HEK293 (cell line): Measurements from ENCODE around the gene ANAPC10.

ENCODE experiments used
- BCL11A ChIP-seq: fragments of 450-650 bp; formaldehyde crosslinking; IDR thresholded peaks from 2 replicates; pipeline ENCODE4 v1.5.1; 2016; ENCODE audit warnings: low read depth, missing biosample characterization, missing genetic modification characterization
- GLI2 ChIP-seq: fragments of 450-650 bp; formaldehyde crosslinking; IDR thresholded peaks from 2 replicates; pipeline ENCODE4; 2017; ENCODE audit warnings: missing biosample characterization, missing genetic modification characterization, low read depth, borderline replicate concordance
- IKZF3 ChIP-seq: fragments of 450-650 bp; IDR thresholded peaks from 2 replicates; pipeline ENCODE4 v1.5.0; 2018; ENCODE audit warnings: missing biosample characterization, mild to moderate bottlenecking, missing genetic modification characterization, moderate library complexity
- INSM2 ChIP-seq: fragments of 450-650 bp; formaldehyde crosslinking; IDR thresholded peaks from 2 replicates; pipeline ENCODE4 v1.5.1; 2016; ENCODE audit warnings: missing biosample characterization, missing genetic modification characterization
- KLF1 ChIP-seq: fragments of 450-650 bp; formaldehyde crosslinking; IDR thresholded peaks from 2 replicates; pipeline ENCODE4 v1.5.1; 2016; ENCODE audit warnings: missing biosample characterization, missing genetic modification characterization
- KLF17 ChIP-seq: fragments of 450-650 bp; formaldehyde crosslinking; IDR thresholded peaks from 2 replicates; pipeline ENCODE4 v1.5.1; 2016; ENCODE audit warnings: missing biosample characterization, missing genetic modification characterization
- OSR2 ChIP-seq: fragments of 450-650 bp; formaldehyde crosslinking; IDR thresholded peaks from 2 replicates; pipeline ENCODE4 v1.5.1; 2016; ENCODE audit warnings: missing biosample characterization, missing genetic modification characterization
- SETDB1 ChIP-seq: IDR thresholded peaks from one replicate; pipeline ENCODE4 v1.6.1; 2017; ENCODE audit warnings: mild to moderate bottlenecking, low read length, moderate library complexity, mixed read lengths; ENCODE audit not compliant: insufficient read length
- WT1 ChIP-seq: fragments of 450-650 bp; formaldehyde crosslinking; IDR thresholded peaks from 2 replicates; pipeline ENCODE4 v1.5.1; 2016; ENCODE audit warnings: missing biosample characterization, missing genetic modification characterization
- ZBTB48 ChIP-seq: fragments of 450-650 bp; formaldehyde crosslinking; IDR thresholded peaks from 2 replicates; pipeline ENCODE4 v1.5.1; 2016; ENCODE audit warnings: missing biosample characterization, missing genetic modification characterization
- ZNF16 ChIP-seq: fragments of 450-650 bp; formaldehyde crosslinking; IDR thresholded peaks from 2 replicates; pipeline ENCODE4 v1.5.1; 2016; ENCODE audit warnings: low read depth, missing biosample characterization, missing genetic modification characterization
- ZNF169 ChIP-seq: fragments of 450-650 bp; formaldehyde crosslinking; IDR thresholded peaks from 2 replicates; pipeline ENCODE4 v1.5.1; 2016; ENCODE audit warnings: missing biosample characterization, missing genetic modification characterization
- ZNF174 ChIP-seq: fragments of 450-650 bp; formaldehyde crosslinking; IDR thresholded peaks from 2 replicates; pipeline ENCODE4 v1.5.0; 2017; ENCODE audit warnings: missing biosample characterization, mild to moderate bottlenecking, missing genetic modification characterization
- ZNF211 ChIP-seq: fragments of 450-650 bp; formaldehyde crosslinking; IDR thresholded peaks from 2 replicates; pipeline ENCODE4 v1.5.1; 2016; ENCODE audit warnings: low read depth, missing biosample characterization, missing genetic modification characterization
- ZNF214 ChIP-seq: fragments of 450-650 bp; formaldehyde crosslinking; IDR thresholded peaks from 2 replicates; pipeline ENCODE4 v1.5.1; 2017; ENCODE audit warnings: missing biosample characterization, mild to moderate bottlenecking, missing genetic modification characterization, borderline replicate concordance
- ZNF280D ChIP-seq: fragments of 450-650 bp; formaldehyde crosslinking; IDR thresholded peaks from 2 replicates; pipeline ENCODE4 v1.5.1; 2016; ENCODE audit warnings: missing biosample characterization, missing genetic modification characterization
- ZNF292 ChIP-seq: fragments of 450-650 bp; formaldehyde crosslinking; IDR thresholded peaks from 2 replicates; pipeline ENCODE4 v1.5.1; 2016; ENCODE audit warnings: low read depth, missing biosample characterization, missing genetic modification characterization, borderline replicate concordance
- ZNF416 ChIP-seq: fragments of 450-650 bp; formaldehyde crosslinking; IDR thresholded peaks from 2 replicates; pipeline ENCODE4 v1.5.1; 2016; ENCODE audit warnings: missing biosample characterization, missing genetic modification characterization
- ZNF423 ChIP-seq: fragments of 450-650 bp; formaldehyde crosslinking; IDR thresholded peaks from 2 replicates; pipeline ENCODE4 v1.5.1; 2016; ENCODE audit warnings: missing biosample characterization, missing genetic modification characterization
- ZNF600 ChIP-seq: fragments of 450-650 bp; formaldehyde crosslinking; IDR thresholded peaks from 2 replicates; pipeline ENCODE4 v1.5.1; 2016; ENCODE audit warnings: missing biosample characterization, missing genetic modification characterization
- ZNF629 ChIP-seq: fragments of 450-650 bp; formaldehyde crosslinking; IDR thresholded peaks from 2 replicates; pipeline ENCODE4 v1.5.1; 2017; ENCODE audit warnings: missing biosample characterization, missing genetic modification characterization
- ZNF664 ChIP-seq: fragments of 450-650 bp; formaldehyde crosslinking; IDR thresholded peaks from 2 replicates; pipeline ENCODE4 v1.5.1; 2016; ENCODE audit warnings: missing biosample characterization, missing genetic modification characterization
- ZNF768 ChIP-seq: fragments of 450-650 bp; formaldehyde crosslinking; IDR thresholded peaks from 2 replicates; pipeline ENCODE4 v1.5.1; 2018; ENCODE audit warnings: missing biosample characterization, mild to moderate bottlenecking, missing genetic modification characterization
- ZNF837 ChIP-seq: fragments of 450-650 bp; formaldehyde crosslinking; IDR thresholded peaks from 2 replicates; pipeline ENCODE4 v1.5.1; 2016; ENCODE audit warnings: missing biosample characterization, missing genetic modification characterization
- ZNF843 ChIP-seq: fragments of 450-650 bp; formaldehyde crosslinking; IDR thresholded peaks from 2 replicates; pipeline ENCODE4 v1.5.1; 2016; ENCODE audit warnings: missing biosample characterization, missing genetic modification characterization
- TF ChIP-seq, protein P1 (sequence below): fragments of 450-650 bp; formaldehyde crosslinking; IDR thresholded peaks from 2 replicates; pipeline ENCODE4 v1.5.1; 2016; ENCODE audit warnings: missing biosample characterization, missing genetic modification characterization
- TF ChIP-seq, protein P2 (sequence below): fragments of 450-650 bp; formaldehyde crosslinking; IDR thresholded peaks from 2 replicates; pipeline ENCODE4 v1.5.1; 2017; ENCODE audit warnings: missing biosample characterization, missing genetic modification characterization
- TF ChIP-seq, protein P3 (sequence below): fragments of 450-650 bp; formaldehyde crosslinking; optimal IDR thresholded peaks from 2 replicates; pipeline ENCODE3; 2016; ENCODE audit warnings: missing biosample characterization, mild to moderate bottlenecking, missing genetic modification characterization
- TF ChIP-seq, protein P4 (sequence below): fragments of 450-650 bp; formaldehyde crosslinking; IDR thresholded peaks from 2 replicates; pipeline ENCODE4 v1.5.1; 2016; ENCODE audit warnings: missing biosample characterization, missing genetic modification characterization
- TF ChIP-seq, protein P5 (sequence below): fragments of 450-650 bp; formaldehyde crosslinking; IDR thresholded peaks from 2 replicates; pipeline ENCODE4 v1.5.1; 2016; ENCODE audit warnings: missing biosample characterization, missing genetic modification characterization

Gene ANAPC10

DNA sequence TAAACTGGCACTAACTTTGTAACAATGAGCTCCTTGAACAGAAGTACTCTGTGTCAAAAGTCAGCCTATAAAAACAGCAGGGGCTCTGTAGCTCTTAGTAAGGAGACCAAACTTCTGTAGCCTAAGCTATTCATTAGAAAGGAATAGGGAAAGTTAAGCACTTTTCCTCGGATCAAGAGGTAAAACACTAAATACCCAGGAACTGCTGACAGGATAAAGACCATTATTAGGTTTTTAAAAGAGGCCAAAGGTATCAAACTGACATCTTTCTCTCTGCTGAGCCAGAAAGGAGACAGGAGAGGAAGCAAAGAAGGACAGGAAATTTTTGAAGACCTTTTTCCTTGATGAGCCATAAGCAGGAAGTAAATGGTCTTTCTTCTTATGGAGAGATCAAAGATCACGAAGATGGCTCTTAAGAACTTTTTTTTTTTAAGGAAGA is 31.9 kb downstream of the ANAPC10 start (continued):
- no peak for TF ChIP-seq INSM2 (tag by site-specific recombination)
- no peak for TF ChIP-seq WT1 (tag by site-specific recombination)
- peak; percentile 79 for TF ChIP-seq IKZF3
- TF ChIP-seq, protein P1, sequence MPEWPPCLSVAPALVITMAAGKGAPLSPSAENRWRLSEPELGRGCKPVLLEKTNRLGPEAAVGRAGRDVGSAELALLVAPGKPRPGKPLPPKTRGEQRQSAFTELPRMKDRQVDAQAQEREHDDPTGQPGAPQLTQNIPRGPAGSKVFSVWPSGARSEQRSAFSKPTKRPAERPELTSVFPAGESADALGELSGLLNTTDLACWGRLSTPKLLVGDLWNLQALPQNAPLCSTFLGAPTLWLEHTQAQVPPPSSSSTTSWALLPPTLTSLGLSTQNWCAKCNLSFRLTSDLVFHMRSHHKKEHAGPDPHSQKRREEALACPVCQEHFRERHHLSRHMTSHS (tag by site-specific recombination), result no peak
- TF ChIP-seq OSR2 (tag by site-specific recombination), result peak; percentile 82
- no peak for TF ChIP-seq ZNF629 (tag by site-specific recombination)
- no peak for TF ChIP-seq ZNF280D (tag by site-specific recombination)
- TF ChIP-seq ZNF768 (tag by site-specific recombination), result no peak
- no peak for TF ChIP-seq SETDB1
- TF ChIP-seq, protein P2, sequence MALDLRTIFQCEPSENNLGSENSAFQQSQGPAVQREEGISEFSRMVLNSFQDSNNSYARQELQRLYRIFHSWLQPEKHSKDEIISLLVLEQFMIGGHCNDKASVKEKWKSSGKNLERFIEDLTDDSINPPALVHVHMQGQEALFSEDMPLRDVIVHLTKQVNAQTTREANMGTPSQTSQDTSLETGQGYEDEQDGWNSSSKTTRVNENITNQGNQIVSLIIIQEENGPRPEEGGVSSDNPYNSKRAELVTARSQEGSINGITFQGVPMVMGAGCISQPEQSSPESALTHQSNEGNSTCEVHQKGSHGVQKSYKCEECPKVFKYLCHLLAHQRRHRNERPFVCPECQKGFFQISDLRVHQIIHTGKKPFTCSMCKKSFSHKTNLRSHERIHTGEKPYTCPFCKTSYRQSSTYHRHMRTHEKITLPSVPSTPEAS (tag by site-specific recombination), result no peak
- TF ChIP-seq ZNF16 (tag by site-specific recombination), result no peak
- TF ChIP-seq ZNF837, result no peak
- no peak for TF ChIP-seq GLI2 (tag by site-specific recombination)
- no peak for TF ChIP-seq ZNF214
- TF ChIP-seq ZNF174 (tag by site-specific recombination), result no peak
- TF ChIP-seq ZNF169, result no peak
- TF ChIP-seq, protein P3, sequence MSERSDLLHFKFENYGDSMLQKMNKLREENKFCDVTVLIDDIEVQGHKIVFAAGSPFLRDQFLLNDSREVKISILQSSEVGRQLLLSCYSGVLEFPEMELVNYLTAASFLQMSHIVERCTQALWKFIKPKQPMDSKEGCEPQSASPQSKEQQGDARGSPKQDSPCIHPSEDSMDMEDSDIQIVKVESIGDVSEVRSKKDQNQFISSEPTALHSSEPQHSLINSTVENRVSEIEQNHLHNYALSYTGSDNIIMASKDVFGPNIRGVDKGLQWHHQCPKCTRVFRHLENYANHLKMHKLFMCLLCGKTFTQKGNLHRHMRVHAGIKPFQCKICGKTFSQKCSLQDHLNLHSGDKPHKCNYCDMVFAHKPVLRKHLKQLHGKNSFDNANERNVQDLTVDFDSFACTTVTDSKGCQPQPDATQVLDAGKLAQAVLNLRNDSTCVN (tag by site-specific recombination), result no peak
- TF ChIP-seq ZBTB48 (tag by site-specific recombination), result no peak
- TF ChIP-seq KLF17 (tag by site-specific recombination), result no peak
- TF ChIP-seq ZNF664 (tag by site-specific recombination), result no peak
- peak; percentile 86 for TF ChIP-seq ZNF843 (tag by site-specific recombination)
- TF ChIP-seq BCL11A (tag by site-specific recombination), result no peak
- TF ChIP-seq, protein P4, sequence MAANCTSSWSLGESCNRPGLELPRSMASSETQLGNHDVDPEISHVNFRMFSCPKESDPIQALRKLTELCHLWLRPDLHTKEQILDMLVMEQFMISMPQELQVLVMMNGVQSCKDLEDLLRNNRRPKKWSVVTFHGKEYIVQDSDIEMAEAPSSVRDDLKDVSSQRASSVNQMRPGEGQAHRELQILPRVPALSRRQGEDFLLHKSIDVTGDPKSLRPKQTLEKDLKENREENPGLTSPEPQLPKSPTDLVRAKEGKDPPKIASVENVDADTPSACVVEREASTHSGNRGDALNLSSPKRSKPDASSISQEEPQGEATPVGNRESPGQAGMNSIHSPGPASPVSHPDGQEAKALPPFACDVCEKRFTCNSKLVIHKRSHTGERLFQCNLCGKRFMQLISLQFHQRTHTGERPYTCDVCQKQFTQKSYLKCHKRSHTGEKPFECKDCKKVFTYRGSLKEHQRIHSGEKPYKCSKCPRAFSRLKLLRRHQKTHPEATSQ (tag by site-specific recombination), result no peak
- no peak for TF ChIP-seq ZNF292 (tag by site-specific recombination)
- no peak for TF ChIP-seq KLF1 (tag by site-specific recombination)
- TF ChIP-seq, protein P5, sequence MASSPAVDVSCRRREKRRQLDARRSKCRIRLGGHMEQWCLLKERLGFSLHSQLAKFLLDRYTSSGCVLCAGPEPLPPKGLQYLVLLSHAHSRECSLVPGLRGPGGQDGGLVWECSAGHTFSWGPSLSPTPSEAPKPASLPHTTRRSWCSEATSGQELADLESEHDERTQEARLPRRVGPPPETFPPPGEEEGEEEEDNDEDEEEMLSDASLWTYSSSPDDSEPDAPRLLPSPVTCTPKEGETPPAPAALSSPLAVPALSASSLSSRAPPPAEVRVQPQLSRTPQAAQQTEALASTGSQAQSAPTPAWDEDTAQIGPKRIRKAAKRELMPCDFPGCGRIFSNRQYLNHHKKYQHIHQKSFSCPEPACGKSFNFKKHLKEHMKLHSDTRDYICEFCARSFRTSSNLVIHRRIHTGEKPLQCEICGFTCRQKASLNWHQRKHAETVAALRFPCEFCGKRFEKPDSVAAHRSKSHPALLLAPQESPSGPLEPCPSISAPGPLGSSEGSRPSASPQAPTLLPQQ (tag by site-specific recombination), result no peak
- no peak for TF ChIP-seq ZNF211
- TF ChIP-seq ZNF416 (tag by site-specific recombination), result no peak
- TF ChIP-seq ZNF600 (tag by site-specific recombination), result no peak
- TF ChIP-seq ZNF423 (tag by site-specific recombination), result no peak
